Breast epithelium (tissue), 3 donors: ENCODE measurements around the gene CKS1B.

Experiments
- CTCF ChIP-seq, 3 donors: fragments of 450-650 bp; IDR thresholded peaks; one replicate each; pipeline ENCODE4 v1.5.1; 2016 to 2017; ENCODE audit warnings: antibody characterized with exemption in 3 of 3, mild to moderate bottlenecking in 3 of 3, moderate library complexity in 3 of 3
- POLR2AphosphoS5 ChIP-seq, 3 donors: sonication (generic); formaldehyde crosslinking; IDR thresholded peaks; one replicate each; pipeline ENCODE4 v1.6.1; 2017; ENCODE audit warnings: antibody characterized with exemption in 3 of 3

GRCh38 chr1:154956544-154956941 lies 17.9 kb upstream of the CKS1B start:
- TF ChIP-seq CTCF (IDR thresholded peaks at IDR 0.05) (no peak), POLR2AphosphoS5 (IDR thresholded peaks at IDR 0.05) (no peak)
